Measurements from ENCODE around the gene TSPAN7. TPM values are rescaled to one million over a fixed set of nuclear protein-coding genes. Genes with fewer than 3 reads are reported as not detected.

Gene TSPAN7
- total RNA-seq, 1 donor from 2014 or later: 3.9 TPM

- DNase-seq (ENCODE audit: low spot score): no peak
Measured at GRCh38 chrX:38643903-38644302, 82.6 kb downstream of the TSPAN7 start.

- DNase-seq (ENCODE audit: low spot score): no peak
Measured at GRCh38 chrX:38646129-38646528, 84.8 kb downstream of the TSPAN7 start.

- no peak for DNase-seq (ENCODE audit: low spot score)
Measured at GRCh38 chrX:38649221-38649620, 87.9 kb downstream of the TSPAN7 start.

- DNase-seq (ENCODE audit: low spot score): no peak
Measured at GRCh38 chrX:38649674-38650647, 88.6 kb downstream of the TSPAN7 start.

GRCh38 chrX:38651625-38652601 lies 90.6 kb downstream of the TSPAN7 start:
- no peak for DNase-seq (ENCODE audit: low spot score)

- DNase-seq (ENCODE audit: low spot score): no peak
Measured at GRCh38 chrX:38652934-38653442, 91.6 kb downstream of the TSPAN7 start.

GRCh38 chrX:38654302-38654701 lies 93.0 kb downstream of the TSPAN7 start:
- DNase-seq (ENCODE audit: low spot score): peak; percentile 31

GRCh38 chrX:38656350-38656915 lies 95.1 kb downstream of the TSPAN7 start:
- DNase-seq (ENCODE audit: low spot score): no peak

GRCh38 chrX:38657562-38657961 lies 96.2 kb downstream of the TSPAN7 start:
- no peak for DNase-seq (ENCODE audit: low spot score)

GRCh38 chrX:38660395-38661102 lies 99.2 kb downstream of the TSPAN7 start:
- no peak for DNase-seq (ENCODE audit: low spot score)

- DNase-seq (ENCODE audit: low spot score): no peak
Measured at GRCh38 chrX:38661103-38661441, 99.7 kb downstream of the TSPAN7 start.

- DNase-seq (ENCODE audit: low spot score): no peak
Measured at GRCh38 chrX:38661561-38661960, 100.2 kb downstream of the TSPAN7 start.

GRCh38 chrX:38662640-38663039 lies 101.3 kb downstream of the TSPAN7 start:
- DNase-seq (ENCODE audit: low spot score): no peak

GRCh38 chrX:38664285-38664684 lies 102.9 kb downstream of the TSPAN7 start:
- DNase-seq (ENCODE audit: low spot score): peak; percentile 41

GRCh38 chrX:38666909-38667308 lies 105.6 kb downstream of the TSPAN7 start:
- no peak for DNase-seq (ENCODE audit: low spot score)

- DNase-seq (ENCODE audit: low spot score): no peak
Measured at GRCh38 chrX:38668771-38669170, 107.4 kb downstream of the TSPAN7 start.

- no peak for DNase-seq (ENCODE audit: low spot score)
Measured at GRCh38 chrX:38669428-38669827, 108.1 kb downstream of the TSPAN7 start.

GRCh38 chrX:38672646-38673045 lies 111.3 kb downstream of the TSPAN7 start:
- DNase-seq (ENCODE audit: low spot score): no peak

GRCh38 chrX:38675856-38676255 lies 114.5 kb downstream of the TSPAN7 start:
- DNase-seq (ENCODE audit: low spot score): no peak

- no peak for DNase-seq (ENCODE audit: low spot score)
Measured at GRCh38 chrX:38678183-38678582, 116.8 kb downstream of the TSPAN7 start.

- DNase-seq (ENCODE audit: low spot score): no peak
Measured at GRCh38 chrX:38678821-38679220, 117.5 kb downstream of the TSPAN7 start.
